ENCODE data around the gene SMAD7.

- TF ChIP-seq CTCF (IDR thresholded peaks at IDR 0.05) (no peak), POLR2A (IDR thresholded peaks at IDR 0.05) (no peak)
These were observed 74.2 kb downstream of the SMAD7 start for GRCh38 chr18:48876590-48876989.

All from thyroid gland (tissue), 4 donors.